ENCODE data around the gene LUZP2. TPM values are rescaled to one million over a fixed set of nuclear protein-coding genes. Genes with fewer than 3 reads are reported as not detected.

LUZP2 gene
- total RNA-seq, 1 experiment from 2014 or later, result not detected

DNA sequence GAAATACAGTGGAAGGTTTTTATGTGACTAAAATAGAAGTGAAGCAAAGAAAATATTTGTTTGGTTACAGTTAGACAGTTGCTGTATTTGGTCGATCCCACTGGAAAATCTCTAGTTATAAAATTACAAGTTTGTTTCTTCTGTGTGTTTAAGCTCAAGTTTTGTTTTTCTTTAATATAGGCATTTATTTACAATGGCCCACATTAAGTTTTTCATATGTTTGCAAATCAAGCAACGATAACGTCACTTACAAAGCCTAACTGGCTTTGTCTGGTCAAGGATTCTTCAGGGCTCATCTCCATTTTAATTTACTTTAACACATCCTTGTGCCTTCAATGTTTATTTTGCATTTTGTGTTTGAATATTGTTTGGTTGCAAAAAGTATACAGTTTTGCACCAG is 270.6 kb downstream of the LUZP2 start:
- in situ Hi-C loops (cut with HindIII; ENCODE audit: low sequenced_read_pairs), result no loop called here
- DNase-seq (ENCODE audit: low spot score), result no peak

DNA sequence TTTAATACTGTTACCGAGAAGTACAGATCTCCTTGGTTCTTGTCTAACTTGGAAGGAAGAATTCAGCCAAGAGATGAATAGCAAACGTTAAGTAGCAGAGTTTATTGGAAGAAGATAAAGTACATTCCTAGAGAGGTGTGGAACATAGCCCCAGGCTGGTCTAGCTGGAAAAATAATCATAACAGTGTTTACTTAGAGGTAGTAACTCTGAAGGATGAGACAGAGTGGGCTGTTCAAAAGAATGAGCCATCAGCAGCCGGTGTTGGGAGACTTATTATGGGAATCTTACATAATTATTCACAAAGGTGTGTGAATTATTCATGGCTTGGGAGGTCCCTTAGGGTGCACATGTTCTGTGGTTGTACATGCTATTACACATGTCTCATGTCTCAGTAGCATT is 276.5 kb downstream of the LUZP2 start:
- in situ Hi-C loops (cut with HindIII; ENCODE audit: low sequenced_read_pairs), result no loop called here
- DNase-seq (ENCODE audit: low spot score), result no peak

DNA sequence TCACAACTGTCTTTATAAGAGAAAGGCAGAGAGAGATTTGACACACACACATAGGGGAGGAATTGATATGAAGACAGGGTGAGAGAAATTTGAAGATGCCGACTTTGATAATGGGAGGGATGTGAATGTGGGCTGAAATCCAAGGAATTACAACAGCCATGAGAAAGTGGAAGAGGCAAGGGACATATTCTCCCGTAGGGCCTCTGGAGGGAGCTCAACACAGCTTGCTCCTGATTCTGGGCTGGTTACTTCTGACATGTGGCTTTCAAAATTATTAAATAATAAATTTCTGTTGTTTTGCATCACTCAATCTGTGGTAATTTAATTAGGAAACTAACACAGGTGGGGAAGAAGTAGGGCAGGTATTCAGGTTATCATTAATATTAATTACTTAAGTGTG is 282.9 kb downstream of the LUZP2 start:
- no peak for DNase-seq (ENCODE audit: low spot score)
- in situ Hi-C loops (cut with HindIII; ENCODE audit: low sequenced_read_pairs), result no loop called here

- in situ Hi-C loops (cut with HindIII; ENCODE audit: low sequenced_read_pairs), result no loop called here
- no peak for DNase-seq (ENCODE audit: low spot score)
These were observed 284.4 kb downstream of the LUZP2 start for GRCh38 chr11:24781288-24781687.

DNA sequence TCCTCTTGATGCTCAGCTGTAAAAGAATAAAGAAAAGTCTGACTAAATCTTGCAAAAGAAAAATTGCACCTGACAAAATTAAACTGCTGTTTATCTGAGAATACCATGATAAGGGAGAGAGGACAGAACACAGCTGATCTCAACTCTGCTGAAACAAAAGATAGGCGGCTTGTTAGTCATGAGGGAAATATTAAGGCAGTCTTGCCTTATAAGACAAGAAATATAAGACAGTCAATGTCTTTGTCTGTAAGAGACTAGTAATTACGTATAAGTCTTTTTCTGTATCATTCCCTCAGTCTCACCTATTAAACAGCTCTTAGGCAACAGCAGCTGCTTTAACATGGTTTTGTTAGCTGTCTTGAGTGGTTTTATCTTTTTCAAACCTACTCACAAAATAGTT is 296.6 kb downstream of the LUZP2 start:
- in situ Hi-C loops (cut with HindIII; ENCODE audit: low sequenced_read_pairs), result no loop called here
- DNase-seq (ENCODE audit: low spot score), result no peak

DNA sequence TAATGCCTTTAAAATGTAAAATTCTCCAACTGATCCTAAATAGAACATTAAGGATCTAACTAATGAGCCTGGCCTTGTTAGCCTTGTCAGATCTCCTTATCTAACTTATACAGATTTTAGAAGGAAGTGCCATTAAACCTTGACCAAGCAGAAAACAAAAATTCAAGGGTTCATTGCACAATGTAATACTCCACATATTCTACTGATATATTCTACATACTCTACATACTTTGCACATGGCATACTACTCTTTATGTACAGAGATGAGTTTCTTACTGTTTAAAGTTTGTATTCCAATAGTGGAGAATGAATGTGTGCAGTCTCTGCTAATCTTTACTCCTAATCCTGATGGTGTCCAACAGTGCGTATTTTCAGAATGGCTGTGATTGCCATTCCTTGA is 297.2 kb downstream of the LUZP2 start:
- in situ Hi-C loops (cut with HindIII; ENCODE audit: low sequenced_read_pairs), result no loop called here
- no peak for DNase-seq (ENCODE audit: low spot score)

DNA sequence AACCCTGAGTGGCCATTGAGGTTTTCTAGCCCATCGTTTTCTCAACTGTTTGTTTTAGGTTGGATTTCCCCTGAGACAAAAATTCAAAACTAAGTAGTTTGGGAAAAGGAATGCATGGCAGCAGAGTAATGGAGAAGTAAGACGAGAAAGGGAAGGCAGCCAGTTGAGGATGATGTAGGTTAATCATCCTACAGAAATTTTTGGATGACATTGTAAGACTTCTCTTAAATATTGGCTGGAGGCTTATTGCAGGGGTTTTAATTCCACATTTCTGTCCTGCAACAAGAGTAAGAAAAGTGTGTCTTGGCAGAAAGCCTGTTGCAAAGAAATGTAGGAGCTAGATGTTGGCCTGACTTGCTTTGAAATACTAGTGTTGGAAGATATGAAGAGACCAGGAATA is 308.8 kb downstream of the LUZP2 start:
- in situ Hi-C loops (cut with HindIII; ENCODE audit: low sequenced_read_pairs), result no loop called here
- DNase-seq (ENCODE audit: low spot score), result no peak

GRCh38 chr11:24808173-24808572 is 311.3 kb downstream of the LUZP2 start:
- in situ Hi-C loops (cut with HindIII; ENCODE audit: low sequenced_read_pairs), result no loop called here
- no peak for DNase-seq (ENCODE audit: low spot score)

GRCh38 chr11:24819006-24819405 is 322.2 kb downstream of the LUZP2 start:
- DNase-seq (ENCODE audit: low spot score), result no peak
- in situ Hi-C loops (cut with HindIII; ENCODE audit: low sequenced_read_pairs), result no loop called here

GRCh38 chr11:24819863-24820434 is 323.1 kb downstream of the LUZP2 start:
- DNase-seq (ENCODE audit: low spot score), result no peak
- in situ Hi-C loops (cut with HindIII; ENCODE audit: low sequenced_read_pairs), result no loop called here

DNA sequence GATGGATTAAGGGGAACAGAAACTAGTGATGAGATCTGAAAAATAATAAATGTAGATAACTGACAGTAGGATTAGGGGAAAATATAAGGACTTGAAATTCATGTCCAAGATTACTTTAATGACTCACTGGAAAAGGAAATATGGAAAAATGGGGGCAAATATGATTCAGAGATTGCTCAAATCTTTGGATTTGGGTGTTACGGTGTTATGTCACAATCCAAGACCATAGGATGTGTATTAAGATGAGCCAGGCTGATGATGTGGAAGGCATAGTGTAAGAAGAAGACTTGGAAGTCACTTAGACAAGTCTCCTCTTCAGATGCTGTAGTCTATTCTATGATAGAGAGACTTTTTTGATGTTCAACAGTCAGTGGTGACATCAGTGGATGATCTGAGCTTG is 323.7 kb downstream of the LUZP2 start:
- in situ Hi-C loops (cut with HindIII; ENCODE audit: low sequenced_read_pairs), result no loop called here
- DNase-seq (ENCODE audit: low spot score), result no peak

GRCh38 chr11:24828938-24829605 is 332.2 kb downstream of the LUZP2 start:
- in situ Hi-C loops (cut with HindIII; ENCODE audit: low sequenced_read_pairs), result no loop called here

GRCh38 chr11:24833573-24833972 is 336.7 kb downstream of the LUZP2 start:
- in situ Hi-C loops (cut with HindIII; ENCODE audit: low sequenced_read_pairs), result no loop called here
- DNase-seq (ENCODE audit: low spot score), result no peak

More at GRCh38 chr11:24828938-24829605, 332.2 kb downstream of the LUZP2 start:
- DNase-seq (ENCODE audit: low spot score), result no peak

GRCh38 chr11:24837112-24837511 is 340.3 kb downstream of the LUZP2 start:
- in situ Hi-C loops (cut with HindIII; ENCODE audit: low sequenced_read_pairs), result no loop called here
- no peak for DNase-seq (ENCODE audit: low spot score)

DNA sequence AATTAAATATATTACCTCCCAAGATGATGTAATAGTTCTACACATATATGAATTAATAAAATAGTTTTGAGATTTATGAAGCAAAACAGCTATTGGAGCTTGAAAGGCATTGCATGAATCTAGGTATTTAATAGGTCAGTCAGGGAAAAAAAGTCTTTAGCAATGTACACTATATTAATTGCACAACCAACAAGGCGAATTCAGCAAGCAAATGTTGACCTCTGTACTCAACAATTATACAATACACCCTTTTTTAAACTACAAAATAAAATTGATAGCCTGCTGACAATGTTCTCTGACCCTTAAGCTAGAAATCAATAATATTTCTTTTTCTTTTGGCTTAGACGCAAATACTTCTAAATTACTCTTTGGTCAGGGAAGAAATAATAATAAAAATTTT is 345.5 kb downstream of the LUZP2 start:
- in situ Hi-C loops (cut with HindIII; ENCODE audit: low sequenced_read_pairs), result no loop called here
- DNase-seq (ENCODE audit: low spot score), result no peak

GRCh38 chr11:24844406-24844805 is 347.6 kb downstream of the LUZP2 start:
- no peak for DNase-seq (ENCODE audit: low spot score)
- in situ Hi-C loops (cut with HindIII; ENCODE audit: low sequenced_read_pairs), result no loop called here

GRCh38 chr11:24848857-24849256 is 352.0 kb downstream of the LUZP2 start:
- in situ Hi-C loops (cut with HindIII; ENCODE audit: low sequenced_read_pairs), result no loop called here
- no peak for DNase-seq (ENCODE audit: low spot score)

- in situ Hi-C loops (cut with HindIII; ENCODE audit: low sequenced_read_pairs), result no loop called here
- no peak for DNase-seq (ENCODE audit: low spot score)
These were observed 359.1 kb downstream of the LUZP2 start for GRCh38 chr11:24855951-24856350.

DNA sequence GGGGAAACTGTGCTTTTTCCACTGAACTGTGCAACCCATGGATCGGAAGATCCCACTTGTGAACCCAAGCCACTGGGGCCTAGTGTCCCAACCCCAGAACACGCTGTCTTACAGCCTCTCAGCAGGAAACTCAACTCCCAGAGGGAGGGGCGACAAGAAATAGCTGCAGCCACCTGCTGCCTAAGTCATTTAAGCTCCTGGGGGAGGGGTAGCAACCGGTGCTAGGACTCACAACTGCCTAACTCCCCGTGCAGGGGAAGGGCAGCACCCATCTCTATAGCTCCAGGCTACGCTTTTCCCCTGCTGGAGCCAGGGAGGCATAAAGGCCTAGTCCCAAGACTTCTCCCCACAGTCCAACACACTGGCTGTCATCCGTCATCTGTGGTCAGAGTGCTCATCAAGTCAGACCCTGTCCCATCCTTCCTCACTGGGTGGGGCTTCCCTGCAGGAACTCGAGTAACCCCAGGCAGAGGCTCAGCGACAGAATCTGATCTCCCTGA is 363.0 kb downstream of the LUZP2 start:
- in situ Hi-C loops (cut with HindIII; ENCODE audit: low sequenced_read_pairs), result no loop called here
- no peak for DNase-seq (ENCODE audit: low spot score)

- in situ Hi-C loops (cut with HindIII; ENCODE audit: low sequenced_read_pairs), result no loop called here
- DNase-seq (ENCODE audit: low spot score), result no peak
These were observed 364.6 kb downstream of the LUZP2 start for GRCh38 chr11:24861440-24861839.

DNA sequence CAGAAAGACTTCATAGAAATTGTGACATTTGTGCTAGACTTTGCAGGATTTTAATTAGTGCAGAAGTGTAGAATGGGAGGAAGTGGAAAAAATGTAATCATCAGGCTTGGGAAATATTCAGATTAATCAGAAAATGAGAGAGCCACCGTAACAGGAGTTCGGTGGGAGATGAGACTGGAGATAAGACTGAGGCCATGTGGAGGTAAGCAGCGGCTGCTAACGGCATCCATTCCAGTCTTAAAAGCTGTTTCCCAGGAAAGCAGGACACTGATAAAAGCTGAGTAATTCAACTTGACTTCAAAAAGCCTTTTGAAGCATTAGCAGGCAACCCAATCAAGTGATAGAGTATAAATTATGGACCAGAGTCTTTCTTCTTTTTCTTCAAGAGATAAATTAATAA is 369.9 kb downstream of the LUZP2 start:
- in situ Hi-C loops (cut with HindIII; ENCODE audit: low sequenced_read_pairs), result no loop called here
- no peak for DNase-seq (ENCODE audit: low spot score)
